Gastroesophageal sphincter (tissue), 3 donors: ENCODE measurements around the gene LAMTOR5.

ENCODE experiments used
- POLR2A ChIP-seq, 2 donors: fragments of 450-650 bp; IDR thresholded peaks; one replicate each; pipeline ENCODE4 v1.6.1; 2017; ENCODE audit warnings: antibody characterized with exemption in 2 of 2, mild to moderate bottlenecking in 2 of 2, moderate library complexity in 1 of 2
- TF ChIP-seq, protein P1 (sequence below), 4 experiments: fragments of 200-600 bp in 2 of 4; fragments of 450-650 bp in 2 of 4; sonication (generic) in 1 of 4; IDR thresholded peaks; one replicate each; pipeline ENCODE4 v1.5.1; 2017 to 2019; ENCODE audit warnings: antibody characterized with exemption in 4 of 4, mild to moderate bottlenecking in 2 of 4, moderate library complexity in 2 of 4

GRCh38 chr1:110355321-110355720 lies 52.2 kb downstream of the LAMTOR5 start:
- TF ChIP-seq, protein P1, sequence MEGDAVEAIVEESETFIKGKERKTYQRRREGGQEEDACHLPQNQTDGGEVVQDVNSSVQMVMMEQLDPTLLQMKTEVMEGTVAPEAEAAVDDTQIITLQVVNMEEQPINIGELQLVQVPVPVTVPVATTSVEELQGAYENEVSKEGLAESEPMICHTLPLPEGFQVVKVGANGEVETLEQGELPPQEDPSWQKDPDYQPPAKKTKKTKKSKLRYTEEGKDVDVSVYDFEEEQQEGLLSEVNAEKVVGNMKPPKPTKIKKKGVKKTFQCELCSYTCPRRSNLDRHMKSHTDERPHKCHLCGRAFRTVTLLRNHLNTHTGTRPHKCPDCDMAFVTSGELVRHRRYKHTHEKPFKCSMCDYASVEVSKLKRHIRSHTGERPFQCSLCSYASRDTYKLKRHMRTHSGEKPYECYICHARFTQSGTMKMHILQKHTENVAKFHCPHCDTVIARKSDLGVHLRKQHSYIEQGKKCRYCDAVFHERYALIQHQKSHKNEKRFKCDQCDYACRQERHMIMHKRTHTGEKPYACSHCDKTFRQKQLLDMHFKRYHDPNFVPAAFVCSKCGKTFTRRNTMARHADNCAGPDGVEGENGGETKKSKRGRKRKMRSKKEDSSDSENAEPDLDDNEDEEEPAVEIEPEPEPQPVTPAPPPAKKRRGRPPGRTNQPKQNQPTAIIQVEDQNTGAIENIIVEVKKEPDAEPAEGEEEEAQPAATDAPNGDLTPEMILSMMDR (IDR thresholded peaks at IDR 0.05), result no peak
- no peak for TF ChIP-seq POLR2A (IDR thresholded peaks at IDR 0.05)
